GM12891 (cell line): ENCODE results near the gene CDC42BPA.

ENCODE experiments used
- POLR2A ChIP-seq: IDR thresholded peaks from 2 replicates; pipeline ENCODE4 v1.6.1; 2011; ENCODE audit warnings: low read depth, low read length, control low read depth
- POLR2AphosphoS5 ChIP-seq: IDR thresholded peaks from 2 replicates; pipeline ENCODE4 v1.6.1; 2011; ENCODE audit warnings: low read depth, low read length, control low read depth
- POU2F2 ChIP-seq: IDR thresholded peaks from 2 replicates; pipeline ENCODE4 v1.6.1; 2011; ENCODE audit warnings: low read depth, mild to moderate bottlenecking, control low read depth, low read length, moderate library complexity
- SPI1 ChIP-seq: IDR thresholded peaks from 2 replicates; pipeline ENCODE4 v1.6.1; 2011; ENCODE audit warnings: low read depth, low read length, control low read depth

DNA sequence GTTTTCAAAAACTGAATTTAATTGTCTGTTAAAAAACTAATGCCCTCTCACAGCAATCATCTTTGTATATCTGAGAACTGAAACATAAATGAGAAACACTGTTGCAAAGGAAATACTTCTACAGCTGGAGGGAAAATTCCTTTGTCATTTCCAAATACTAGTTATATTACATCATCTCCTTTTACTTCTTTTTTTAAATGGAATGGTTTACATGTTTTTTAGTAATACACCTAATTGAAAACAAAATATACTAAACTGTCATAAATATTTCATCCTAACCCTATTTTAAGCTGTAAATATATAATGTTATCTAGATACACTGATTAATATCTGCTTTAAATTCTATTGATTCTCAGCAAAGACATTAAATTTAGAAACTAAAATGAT is 19.1 kb downstream of the CDC42BPA start:
- TF ChIP-seq POLR2A (no peak), POLR2AphosphoS5 (no peak), SPI1 (no peak), POU2F2 (no peak)
